ENCODE data around the gene CNOT1. TPM values are rescaled to one million over a fixed set of nuclear protein-coding genes. Genes with fewer than 3 reads are reported as not detected.

The CNOT1 gene
- total RNA-seq, 4 donors from 2014 or later: 93.8 to 124 (median 110) TPM

DNA sequence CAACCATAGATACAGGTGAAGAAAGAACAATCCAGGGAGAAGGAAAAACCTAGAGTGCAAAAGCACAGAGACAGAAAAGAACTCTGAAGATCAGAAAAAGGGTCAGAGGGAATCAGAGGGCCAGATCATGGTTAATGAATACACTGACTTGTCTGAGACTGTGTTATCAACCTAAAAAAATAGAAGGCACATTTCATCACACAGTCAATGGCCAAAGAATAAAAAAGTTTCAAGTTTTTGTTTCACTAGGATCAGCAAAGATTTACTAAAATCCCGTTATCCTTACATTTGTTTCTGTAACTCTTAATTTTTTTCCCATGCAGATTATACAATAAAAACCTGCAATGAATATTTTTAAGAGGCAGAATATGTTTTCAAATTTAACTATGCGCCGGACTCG lies 38.5 kb downstream of the CNOT1 start:
- H3K36me3 ChIP-seq: peaks cover 3 to 83% of the 10 kb centered on the region in 2 donors
- TF ChIP-seq POLR2A (IDR thresholded peaks at IDR 0.05) (no peak), POLR2AphosphoS5 (IDR thresholded peaks at IDR 0.05) (no peak), EP300 (IDR thresholded peaks at IDR 0.05) (no peak)
- TF ChIP-seq, protein P1, sequence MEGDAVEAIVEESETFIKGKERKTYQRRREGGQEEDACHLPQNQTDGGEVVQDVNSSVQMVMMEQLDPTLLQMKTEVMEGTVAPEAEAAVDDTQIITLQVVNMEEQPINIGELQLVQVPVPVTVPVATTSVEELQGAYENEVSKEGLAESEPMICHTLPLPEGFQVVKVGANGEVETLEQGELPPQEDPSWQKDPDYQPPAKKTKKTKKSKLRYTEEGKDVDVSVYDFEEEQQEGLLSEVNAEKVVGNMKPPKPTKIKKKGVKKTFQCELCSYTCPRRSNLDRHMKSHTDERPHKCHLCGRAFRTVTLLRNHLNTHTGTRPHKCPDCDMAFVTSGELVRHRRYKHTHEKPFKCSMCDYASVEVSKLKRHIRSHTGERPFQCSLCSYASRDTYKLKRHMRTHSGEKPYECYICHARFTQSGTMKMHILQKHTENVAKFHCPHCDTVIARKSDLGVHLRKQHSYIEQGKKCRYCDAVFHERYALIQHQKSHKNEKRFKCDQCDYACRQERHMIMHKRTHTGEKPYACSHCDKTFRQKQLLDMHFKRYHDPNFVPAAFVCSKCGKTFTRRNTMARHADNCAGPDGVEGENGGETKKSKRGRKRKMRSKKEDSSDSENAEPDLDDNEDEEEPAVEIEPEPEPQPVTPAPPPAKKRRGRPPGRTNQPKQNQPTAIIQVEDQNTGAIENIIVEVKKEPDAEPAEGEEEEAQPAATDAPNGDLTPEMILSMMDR (IDR thresholded peaks at IDR 0.05): no peak
- no peak overlapping the region for H3K4me3 ChIP-seq
- H3K4me1 ChIP-seq: peaks cover 0 to 12% (median 0%) of the 10 kb centered on the region in 3 donors
- H3K27me3 ChIP-seq: no peaks in the 10 kb centered on the region
- no peak overlapping the region for H3K27ac ChIP-seq
- no peaks in the 10 kb centered on the region for H3K9me3 ChIP-seq
- ATAC-seq: no peak
- 65 to 84% methylated on average over 4 of the region's 4 CpGs for WGBS, 2 donors (ENCODE audit: low coverage in 1 of 2)

GRCh38 chr16:58589326-58589905 lies 40.2 kb downstream of the CNOT1 start:
- TF ChIP-seq EP300 (IDR thresholded peaks at IDR 0.05) (no peak), POLR2A (IDR thresholded peaks at IDR 0.05) (no peak), POLR2AphosphoS5 (IDR thresholded peaks at IDR 0.05) (no peak)
- TF ChIP-seq, protein P1 (IDR thresholded peaks at IDR 0.05): no peak
- no peak overlapping the region for H3K4me3 ChIP-seq
- no peak overlapping the region for H3K27ac ChIP-seq
- ATAC-seq: no peak
- WGBS, 2 donors (ENCODE audit: low coverage in 1 of 2): 48 to 62% methylated on average over 3 to 10 of the region's 10 CpGs
- H3K36me3 ChIP-seq: peaks cover 3 to 89% of the 10 kb centered on the region in 2 donors
- H3K9me3 ChIP-seq: no peaks in the 10 kb centered on the region
- H3K27me3 ChIP-seq: no peaks in the 10 kb centered on the region
- peaks cover 0 to 12% (median 0%) of the 10 kb centered on the region in 3 donors for H3K4me1 ChIP-seq

DNA sequence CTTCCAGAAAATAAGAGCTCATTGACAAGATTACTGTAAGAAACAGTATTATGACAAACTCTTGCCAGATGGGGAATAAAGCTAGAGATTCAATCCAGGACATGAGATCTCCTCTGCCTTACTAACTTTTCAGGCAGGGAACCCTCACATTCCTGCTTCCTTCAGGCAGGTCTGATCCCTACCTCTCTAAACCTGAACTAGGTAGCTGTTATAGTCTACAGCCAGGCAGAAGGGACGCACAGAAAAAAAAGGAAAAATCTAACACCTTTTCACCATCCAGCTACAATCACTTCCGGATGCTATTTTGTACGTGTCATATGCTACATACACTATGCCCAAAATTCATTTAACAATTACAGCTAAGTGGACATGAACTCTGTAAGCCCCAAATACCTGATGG lies 41.2 kb downstream of the CNOT1 start:
- no peak for ATAC-seq
- H3K36me3 ChIP-seq: peaks cover 3 to 91% of the 10 kb centered on the region in 2 donors
- 74 to 81% methylated on average over 3 of the region's 3 CpGs for WGBS, 2 donors (ENCODE audit: low coverage in 1 of 2)
- H3K9me3 ChIP-seq: no peaks in the 10 kb centered on the region
- no peaks in the 10 kb centered on the region for H3K27me3 ChIP-seq
- peaks cover 0 to 12% (median 0%) of the 10 kb centered on the region in 3 donors for H3K4me1 ChIP-seq
- H3K27ac ChIP-seq: no peak overlapping the region
- no peak overlapping the region for H3K4me3 ChIP-seq
- TF ChIP-seq POLR2A (IDR thresholded peaks at IDR 0.05) (no peak), EP300 (IDR thresholded peaks at IDR 0.05) (no peak), POLR2AphosphoS5 (IDR thresholded peaks at IDR 0.05) (no peak)
- TF ChIP-seq, protein P1 (IDR thresholded peaks at IDR 0.05): no peak

DNA sequence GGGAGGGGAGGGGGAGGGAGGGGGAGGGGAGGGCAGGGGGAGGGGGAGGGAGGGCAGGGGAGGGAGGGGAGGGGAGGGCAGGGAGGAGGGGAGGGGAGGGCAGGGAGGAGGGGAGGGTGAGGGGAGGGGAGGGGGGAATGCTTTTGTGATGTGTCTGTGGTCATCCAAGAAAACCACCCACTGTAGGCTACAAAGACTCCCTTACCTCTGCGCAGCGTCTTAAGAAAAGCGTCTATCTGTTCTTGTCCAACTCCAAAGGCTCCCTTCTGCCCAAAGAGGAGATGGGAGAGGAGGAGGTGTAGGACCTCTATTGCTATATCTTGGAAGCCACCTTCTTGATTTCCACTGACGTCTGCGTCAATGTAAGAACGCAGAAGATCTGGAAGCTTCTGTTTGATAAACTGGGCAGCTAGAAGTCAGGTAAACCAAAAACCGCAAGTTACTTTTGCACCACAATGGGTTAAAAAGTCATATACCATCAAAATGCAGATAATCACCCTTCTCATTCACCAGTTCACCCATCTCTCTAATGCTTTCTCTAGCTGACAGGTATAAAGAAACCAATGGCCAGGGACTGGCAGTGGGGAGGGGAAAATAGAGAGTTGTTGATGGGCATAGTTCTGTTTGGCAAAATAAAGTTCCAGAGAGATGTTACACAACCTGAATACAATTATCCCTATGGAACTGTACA lies 43.1 kb downstream of the CNOT1 start:
- H3K4me3 ChIP-seq: no peak overlapping the region
- no peaks in the 10 kb centered on the region for H3K9me3 ChIP-seq
- no peak overlapping the region for H3K27ac ChIP-seq
- no peaks in the 10 kb centered on the region for H3K27me3 ChIP-seq
- ATAC-seq: no peak
- peaks cover 3 to 96% of the 10 kb centered on the region in 2 donors for H3K36me3 ChIP-seq
- WGBS, 2 donors (ENCODE audit: low coverage in 1 of 2): 87 to 92% methylated on average over 5 to 6 of the region's 7 CpGs
- no peak for TF ChIP-seq POLR2A (IDR thresholded peaks at IDR 0.05)
- TF ChIP-seq, protein P1 (IDR thresholded peaks at IDR 0.05): no peak
- H3K4me1 ChIP-seq: peaks cover 0 to 3% (median 0%) of the 10 kb centered on the region in 3 donors
